ENCODE measurements around the gene NSUN3. TPM values are rescaled to one million over a fixed set of nuclear protein-coding genes. Genes with fewer than 3 reads are reported as not detected.
"Not testable (repeated sequence)": the region's sequence is repeated elsewhere in the genome, so short reads cannot be mapped to it uniquely, and the experiment has no call there.

NSUN3 gene
- total RNA-seq, 2 experiments from 2014 or later, result 11.9 to 15.5 TPM

- peaks cover 10% of the 10 kb centered on the region for H3K36me3 Mint-ChIP-seq (ENCODE audit: low read depth)
- CTCF ChIA-PET, result no interaction called here
- intact Hi-C loops (cut with micrococcal nuclease), result no loop called here
Observed at GRCh38 chr3:94106268-94106667, 43.4 kb downstream of the NSUN3 start.

GRCh38 chr3:94110232-94110631, 47.4 kb downstream of the NSUN3 start:
- H3K36me3 Mint-ChIP-seq (ENCODE audit: low read depth), result peaks cover 22% of the 10 kb centered on the region
- H3K27me3 Mint-ChIP-seq; intact Hi-C loops (cut with micrococcal nuclease); CTCF ChIA-PET; H3K4me1 Mint-ChIP-seq (ENCODE audit: low read depth); DNase-seq; POLR2A ChIA-PET; H3K9me3 Mint-ChIP-seq; H3K4me3 Mint-ChIP-seq; H3K27ac Mint-ChIP-seq; ATAC-seq: not testable (repeated sequence)

More at GRCh38 chr3:94106268-94106667, 43.4 kb downstream of the NSUN3 start:
- Mint-ChIP-seq H3K9me3 (no peaks in the 10 kb centered on the region), H3K4me1 (ENCODE audit: low read depth) (no peaks in the 10 kb centered on the region), H3K4me3 (no peak overlapping the region), H3K27me3 (no peaks in the 10 kb centered on the region), H3K27ac (no peak overlapping the region)
- no peak for ATAC-seq
- no peak for TF ChIP-seq CTCF (IDR thresholded peaks at IDR 0.05)
- POLR2A ChIA-PET, result no interaction called here
- DNase-seq, result no peak

GRCh38 chr3:94110854-94111253, 48.0 kb downstream of the NSUN3 start:
- CTCF ChIA-PET, result interaction anchor here (1.3 kb wide), 1 partner anchor 9 kb away, joined by 5 read pairs; no protein-coding TSS in a partner anchor
- intact Hi-C loops (cut with micrococcal nuclease), result no loop called here
- no peak for TF ChIP-seq CTCF (IDR thresholded peaks at IDR 0.05)
- ATAC-seq (no peak), DNase-seq (no peak)
- Mint-ChIP-seq H3K36me3 (ENCODE audit: low read depth) (peaks cover 21% of the 10 kb centered on the region), H3K4me3 (no peak overlapping the region), H3K9me3 (no peaks in the 10 kb centered on the region), H3K27ac (no peak overlapping the region), H3K4me1 (ENCODE audit: low read depth) (peaks cover 2% of the 10 kb centered on the region), H3K27me3 (no peaks in the 10 kb centered on the region)
- POLR2A ChIA-PET, result no interaction called here

GRCh38 chr3:94114666-94115065, 51.8 kb downstream of the NSUN3 start:
- Mint-ChIP-seq H3K4me1 (ENCODE audit: low read depth) (peaks cover 6% of the 10 kb centered on the region), H3K27me3 (no peaks in the 10 kb centered on the region), H3K9me3 (no peaks in the 10 kb centered on the region), H3K4me3 (no peak overlapping the region), H3K27ac (no peak overlapping the region), H3K36me3 (ENCODE audit: low read depth) (peaks cover 19% of the 10 kb centered on the region)
- ATAC-seq (no peak), DNase-seq (no peak)
- intact Hi-C loops (cut with micrococcal nuclease), result no loop called here
- ChIA-PET POLR2A (no interaction called here), CTCF (interaction anchor here (1.1 kb wide), 1 partner anchor 135 kb away, joined by 4 read pairs; no protein-coding TSS in a partner anchor)
- TF ChIP-seq CTCF (IDR thresholded peaks at IDR 0.05), result no peak

- ChIA-PET POLR2A (no interaction called here), CTCF (interaction anchor here (1.1 kb wide), 1 partner anchor 134 kb away, joined by 4 read pairs; no protein-coding TSS in a partner anchor)
- DNase-seq, result no peak
- no peak overlapping the region for H3K27ac Mint-ChIP-seq
- no peak overlapping the region for H3K4me3 Mint-ChIP-seq
- peaks cover 16% of the 10 kb centered on the region for H3K36me3 Mint-ChIP-seq (ENCODE audit: low read depth)
- H3K4me1 Mint-ChIP-seq (ENCODE audit: low read depth), result peaks cover 6% of the 10 kb centered on the region
- intact Hi-C loops (cut with micrococcal nuclease), result no loop called here
- no peak for ATAC-seq
- H3K27me3 Mint-ChIP-seq, result no peaks in the 10 kb centered on the region
- TF ChIP-seq CTCF (IDR thresholded peaks at IDR 0.05), result no peak
- no peaks in the 10 kb centered on the region for H3K9me3 Mint-ChIP-seq
Observed at GRCh38 chr3:94115482-94115881, 52.6 kb downstream of the NSUN3 start.

- CTCF ChIA-PET, result no interaction called here
- DNase-seq, result no peak
- no peak for TF ChIP-seq CTCF (IDR thresholded peaks at IDR 0.05)
- Mint-ChIP-seq H3K27ac (no peak overlapping the region), H3K36me3 (ENCODE audit: low read depth) (peaks cover 7% of the 10 kb centered on the region), H3K4me1 (ENCODE audit: low read depth) (peaks cover 6% of the 10 kb centered on the region), H3K4me3 (no peak overlapping the region), H3K27me3 (no peaks in the 10 kb centered on the region), H3K9me3 (no peaks in the 10 kb centered on the region)
- intact Hi-C loops (cut with micrococcal nuclease), result no loop called here
- no peak for ATAC-seq
- POLR2A ChIA-PET, result no interaction called here
Observed at GRCh38 chr3:94117729-94118128, 54.9 kb downstream of the NSUN3 start.

Measured in activated CD8-positive, alpha-beta T cell treated with anti-CD3 and anti-CD28 coated beads for 36 hours (primary cell).